Activated CD8-positive, alpha-beta memory T cell treated with anti-CD3 and anti-CD28 coated beads, Interleukin-2, amount 10 ng/mL, durations not matched to agents 7 days and 5 days (primary cell): Measurements from ENCODE around the gene NBPF8. TPM values are rescaled to one million over a fixed set of nuclear protein-coding genes. Genes with fewer than 3 reads are reported as not detected.
"Not testable (repeated sequence)": the region's sequence is repeated elsewhere in the genome, so short reads cannot be mapped to it uniquely, and the experiment has no call there.

ENCODE experiments used
- ATAC-seq: fragments of 150-1000 bp; cut with Tn5 transposase; one replicate; pipeline ENCODE4 v1.10.0; 2021; ENCODE audit warnings: moderate library complexity
- CTCF ChIA-PET: fragments of 350-600 bp; sonication (Branson Sonifier 250); formaldehyde crosslinking; loops from one replicate; lab custom pipeline; 2021; ENCODE audit warnings: antibody characterized with exemption; lab: Charles Lee
- DNase-seq: peaks from one replicate; pipeline ENCODE4 v3.0.0-alpha.2; 2020
- H3K27ac Mint-ChIP-seq: one replicate; pipeline ENCODE4 v1.8.0; 2021; ENCODE audit warnings: mild to moderate bottlenecking, mixed read lengths
- H3K27me3 Mint-ChIP-seq: one replicate; pipeline ENCODE4 v1.8.0; 2021; ENCODE audit warnings: mixed read lengths
- H3K36me3 Mint-ChIP-seq: one replicate; pipeline ENCODE4 v1.8.0; 2021; ENCODE audit warnings: mild to moderate bottlenecking, mixed read lengths
- H3K4me1 Mint-ChIP-seq: one replicate; pipeline ENCODE4 v1.8.0; 2021; ENCODE audit warnings: mixed read lengths
- H3K4me3 Mint-ChIP-seq: one replicate; pipeline ENCODE4 v1.8.0; 2021; ENCODE audit warnings: mild to moderate bottlenecking, moderate library complexity, mixed read lengths
- H3K9me3 Mint-ChIP-seq: one replicate; pipeline ENCODE4 v1.8.0; 2022; ENCODE audit warnings: low read depth, mixed read lengths
- total RNA-seq, 2 experiments: library from RNA; stranded (reverse); gene quantifications; one replicate each; pipeline ENCODE4 v1.2.3, GENCODE V29; 2021

Gene NBPF8, protein sequence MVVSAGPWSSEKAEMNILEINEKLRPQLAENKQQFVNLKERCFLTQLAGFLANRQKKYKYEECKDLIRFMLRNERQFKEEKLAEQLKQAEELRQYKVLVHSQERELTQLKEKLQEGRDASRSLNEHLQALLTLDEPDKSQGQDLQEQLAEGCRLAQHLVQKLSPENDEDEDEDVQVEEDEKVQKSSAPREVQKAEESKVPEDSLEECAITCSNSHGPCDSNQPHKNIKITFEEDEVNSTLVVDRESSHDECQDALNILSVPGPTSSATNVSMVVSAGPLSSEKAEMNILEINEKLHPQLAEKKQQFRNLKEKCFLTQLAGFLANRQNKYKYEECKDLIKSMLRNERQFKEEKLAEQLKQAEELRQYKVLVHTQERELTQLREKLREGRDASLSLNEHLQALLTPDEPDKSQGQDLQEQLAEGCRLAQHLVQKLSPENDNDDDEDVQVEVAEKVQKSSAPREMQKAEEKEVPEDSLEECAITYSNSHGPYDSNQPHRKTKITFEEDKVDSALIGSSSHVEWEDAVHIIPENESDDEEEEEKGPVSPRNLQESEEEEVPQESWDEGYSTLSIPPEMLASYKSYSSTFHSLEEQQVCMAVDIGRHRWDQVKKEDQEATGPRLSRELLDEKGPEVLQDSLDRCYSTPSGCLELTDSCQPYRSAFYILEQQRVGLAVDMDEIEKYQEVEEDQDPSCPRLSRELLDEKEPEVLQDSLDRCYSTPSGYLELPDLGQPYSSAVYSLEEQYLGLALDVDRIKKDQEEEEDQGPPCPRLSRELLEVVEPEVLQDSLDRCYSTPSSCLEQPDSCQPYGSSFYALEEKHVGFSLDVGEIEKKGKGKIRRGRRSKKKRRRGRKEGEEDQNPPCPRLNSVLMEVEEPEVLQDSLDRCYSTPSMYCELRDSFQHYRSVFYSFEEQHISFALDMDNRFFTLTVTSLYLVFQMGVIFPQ
- 10 to 100 TPM; 37.0 to 39.1 TPM for total RNA-seq

- H3K4me1 Mint-ChIP-seq, H3K9me3 Mint-ChIP-seq, H3K36me3 Mint-ChIP-seq, CTCF ChIA-PET, H3K27me3 Mint-ChIP-seq: not testable (repeated sequence)
- Mint-ChIP-seq H3K4me3 (peak within 1 kb of the TSS; percentile 92), H3K27ac (peak within 1 kb of the TSS; percentile 89)
- ATAC-seq (peak; percentile 99), DNase-seq (peak; percentile 84)
These were observed at the start of gene NBPF8 for GRCh38 chr1:120414911-120415480. NBPF8 (plus strand) TSS chr1:120415035; CDS start chr1:120436523, 21,488 bp downstream.

DNA sequence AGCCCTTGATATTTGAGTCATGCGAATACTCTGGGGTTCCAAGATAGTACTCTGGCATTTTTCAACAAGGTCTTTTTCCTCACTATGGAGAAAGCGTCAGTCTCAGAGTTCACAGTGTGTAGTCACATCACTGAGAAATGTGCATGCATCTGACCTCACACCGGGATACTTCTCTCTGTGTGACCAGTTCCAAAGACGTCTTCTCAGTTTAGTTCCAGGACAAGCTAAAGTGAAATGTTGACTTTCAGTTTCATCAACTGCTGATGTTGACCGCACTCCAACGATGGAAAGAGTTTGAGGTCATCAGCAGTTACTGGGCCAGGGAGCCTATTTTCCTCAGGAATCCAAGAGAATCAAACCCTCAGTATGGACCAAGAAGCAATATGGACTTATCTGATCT, 47.1 kb upstream of the NBPF8 start:
- DNase-seq, H3K9me3 Mint-ChIP-seq, CTCF ChIA-PET, ATAC-seq, H3K4me1 Mint-ChIP-seq, H3K36me3 Mint-ChIP-seq, H3K4me3 Mint-ChIP-seq, H3K27ac Mint-ChIP-seq, H3K27me3 Mint-ChIP-seq: not testable (repeated sequence)

- H3K9me3 Mint-ChIP-seq, DNase-seq, H3K36me3 Mint-ChIP-seq, H3K4me1 Mint-ChIP-seq, CTCF ChIA-PET, H3K27me3 Mint-ChIP-seq, H3K27ac Mint-ChIP-seq, H3K4me3 Mint-ChIP-seq, ATAC-seq: not testable (repeated sequence)
These were observed 28.2 kb upstream of the NBPF8 start for GRCh38 chr1:120386651-120387050.

- ATAC-seq, CTCF ChIA-PET, H3K36me3 Mint-ChIP-seq, H3K27me3 Mint-ChIP-seq, H3K27ac Mint-ChIP-seq, H3K9me3 Mint-ChIP-seq, H3K4me1 Mint-ChIP-seq, H3K4me3 Mint-ChIP-seq: not testable (repeated sequence)
- DNase-seq: peak; percentile 51
These were observed 26.2 kb upstream of the NBPF8 start for GRCh38 chr1:120388597-120389126.

- H3K4me1 Mint-ChIP-seq, DNase-seq, CTCF ChIA-PET, H3K9me3 Mint-ChIP-seq, ATAC-seq, H3K27ac Mint-ChIP-seq, H3K36me3 Mint-ChIP-seq, H3K27me3 Mint-ChIP-seq, H3K4me3 Mint-ChIP-seq: not testable (repeated sequence)
These were observed 23.5 kb upstream of the NBPF8 start for GRCh38 chr1:120391365-120391764.

- H3K9me3 Mint-ChIP-seq, H3K27me3 Mint-ChIP-seq, ATAC-seq, DNase-seq, H3K36me3 Mint-ChIP-seq, H3K4me3 Mint-ChIP-seq, CTCF ChIA-PET, H3K4me1 Mint-ChIP-seq, H3K27ac Mint-ChIP-seq: not testable (repeated sequence)
These were observed 21.3 kb upstream of the NBPF8 start for GRCh38 chr1:120393316-120394232.

DNA sequence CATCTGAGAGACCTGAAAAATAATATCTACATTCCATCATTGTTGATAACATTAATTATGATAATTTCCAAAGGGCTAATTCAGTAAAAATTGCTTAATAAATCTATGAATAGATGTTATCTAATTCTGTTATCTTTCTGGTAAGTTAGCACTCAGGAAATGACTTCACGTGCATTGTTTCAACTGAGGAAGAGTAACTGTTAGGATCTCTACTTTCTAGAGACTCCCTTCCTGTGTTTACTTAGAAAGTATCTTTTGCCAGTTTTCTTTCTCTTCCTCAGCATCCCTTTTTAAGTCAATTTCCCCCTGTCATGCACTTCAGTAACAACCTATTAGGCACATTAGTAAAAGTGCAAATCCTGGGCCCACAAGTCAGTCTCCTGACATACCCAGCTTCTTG, 9.5 kb upstream of the NBPF8 start:
- CTCF ChIA-PET, H3K27ac Mint-ChIP-seq, H3K9me3 Mint-ChIP-seq, H3K36me3 Mint-ChIP-seq, ATAC-seq, H3K4me3 Mint-ChIP-seq, DNase-seq, H3K27me3 Mint-ChIP-seq, H3K4me1 Mint-ChIP-seq: not testable (repeated sequence)

- DNase-seq, H3K4me3 Mint-ChIP-seq, H3K27ac Mint-ChIP-seq, H3K4me1 Mint-ChIP-seq, H3K36me3 Mint-ChIP-seq, H3K9me3 Mint-ChIP-seq, H3K27me3 Mint-ChIP-seq, CTCF ChIA-PET: not testable (repeated sequence)
- ATAC-seq: peak; percentile 10
These were observed 384 bp upstream of the NBPF8 start for GRCh38 chr1:120414451-120414850.

DNA sequence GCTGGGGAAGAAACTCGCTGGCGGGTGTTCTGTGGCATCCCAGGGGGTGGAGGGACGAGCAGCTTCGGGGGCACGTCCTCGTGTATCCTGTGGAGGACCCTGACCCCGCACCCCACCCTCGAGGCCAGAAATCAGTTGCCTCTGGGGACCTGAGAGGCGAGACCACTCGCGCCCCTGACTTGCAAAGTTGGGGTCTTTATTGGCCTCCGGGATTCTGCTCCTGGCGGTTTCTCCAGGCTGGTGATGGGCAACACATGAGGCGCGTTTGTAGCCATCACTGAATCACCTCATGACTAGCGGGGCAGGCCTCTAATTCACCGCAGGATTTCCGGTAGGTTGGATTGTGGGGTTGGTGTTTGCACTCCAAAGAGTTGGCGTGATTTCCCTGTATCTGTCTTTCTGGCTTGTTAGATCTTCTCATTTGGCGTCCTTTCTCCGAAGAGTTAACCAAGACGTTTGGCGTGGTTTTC, 692 bp downstream of the NBPF8 start:
- CTCF ChIA-PET: not testable (repeated sequence)
- peak overlapping the region; percentile 92 for H3K4me3 Mint-ChIP-seq
- ATAC-seq: peak; percentile 28

DNA sequence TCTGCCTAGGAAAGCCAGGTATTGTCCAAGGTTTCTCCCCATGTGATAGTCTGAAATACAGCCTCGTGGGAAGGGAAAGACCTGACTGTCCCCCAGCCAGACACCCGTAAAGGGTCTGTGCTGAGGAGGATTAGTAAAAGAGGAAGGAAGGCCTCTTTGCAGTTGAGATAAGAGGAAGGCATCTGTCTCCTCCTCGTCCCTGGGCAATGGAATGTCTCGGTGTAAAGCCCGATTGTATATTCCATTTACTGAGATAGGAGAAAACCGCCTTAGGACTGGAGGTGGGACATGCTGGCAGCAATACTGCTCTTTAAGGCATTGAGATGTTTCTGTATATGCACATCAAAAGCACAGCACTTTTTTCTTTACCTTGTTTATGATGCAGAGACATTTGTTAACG, 10.2 kb downstream of the NBPF8 start:
- H3K27me3 Mint-ChIP-seq, H3K27ac Mint-ChIP-seq, H3K9me3 Mint-ChIP-seq, H3K4me1 Mint-ChIP-seq, H3K4me3 Mint-ChIP-seq, CTCF ChIA-PET, ATAC-seq, H3K36me3 Mint-ChIP-seq, DNase-seq: not testable (repeated sequence)

More for the DNA sequence above, 692 bp downstream of the NBPF8 start:
- H3K27ac Mint-ChIP-seq: peak overlapping the region; percentile 89
- not testable (repeated sequence) for H3K4me1 Mint-ChIP-seq, H3K36me3 Mint-ChIP-seq, H3K9me3 Mint-ChIP-seq, H3K27me3 Mint-ChIP-seq
- DNase-seq: peak; percentile 67

DNA sequence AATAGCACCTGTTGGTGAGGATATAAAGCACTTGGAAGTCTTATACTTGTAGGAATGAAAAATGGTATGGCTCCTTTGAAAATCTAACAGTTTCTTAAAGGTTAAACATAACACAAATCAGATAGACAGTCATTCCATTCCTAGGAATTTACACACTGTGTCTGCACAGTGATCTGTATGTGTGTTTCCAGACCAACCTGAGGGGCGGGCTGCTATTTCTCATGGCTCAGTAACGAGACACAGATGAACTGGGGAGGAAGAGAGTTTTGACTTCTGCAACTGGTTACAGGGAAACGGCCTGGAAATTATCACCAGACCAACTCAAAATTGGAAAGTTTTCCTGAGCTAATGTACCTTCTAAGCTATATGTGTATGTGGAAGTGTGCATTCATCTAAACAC, 16.8 kb downstream of the NBPF8 start:
- ATAC-seq, CTCF ChIA-PET, H3K27me3 Mint-ChIP-seq, DNase-seq, H3K9me3 Mint-ChIP-seq, H3K27ac Mint-ChIP-seq, H3K4me3 Mint-ChIP-seq, H3K36me3 Mint-ChIP-seq, H3K4me1 Mint-ChIP-seq: not testable (repeated sequence)

- H3K27ac Mint-ChIP-seq, ATAC-seq, CTCF ChIA-PET, H3K4me1 Mint-ChIP-seq, H3K27me3 Mint-ChIP-seq, DNase-seq, H3K9me3 Mint-ChIP-seq, H3K4me3 Mint-ChIP-seq, H3K36me3 Mint-ChIP-seq: not testable (repeated sequence)
These were observed 19.0 kb downstream of the NBPF8 start for GRCh38 chr1:120433831-120434230.
